Activated B cell treated with CpG ODN at 0.5 μM for 24 hours (primary cell): ENCODE results near the gene RNASE7. TPM values are rescaled to one million over a fixed set of nuclear protein-coding genes. Genes with fewer than 3 reads are reported as not detected.

Experiments
- ATAC-seq: fragments of 200-7000 bp; cut with Tn5 transposase; one replicate; pipeline ENCODE4 v1.10.0; 2021; ENCODE audit warnings: low read depth, mild to moderate bottlenecking, moderate library complexity
- CTCF ChIA-PET: fragments of 350-600 bp; sonication (Branson Sonifier 250); formaldehyde crosslinking; loops from one replicate; lab custom pipeline; 2021; ENCODE audit warnings: antibody characterized with exemption; lab: Charles Lee
- POLR2A ChIA-PET: fragments of 350-600 bp; sonication (Branson Sonifier 250); formaldehyde crosslinking; loops from one replicate; lab custom pipeline; 2021; ENCODE audit warnings: antibody characterized with exemption; lab: Charles Lee
- DNase-seq: peaks from one replicate; pipeline ENCODE4 v3.0.0; 2022
- H3K27ac Mint-ChIP-seq: one replicate; pipeline ENCODE4 v1.8.0; 2020; ENCODE audit warnings: mixed read lengths
- H3K27me3 Mint-ChIP-seq: one replicate; pipeline ENCODE4 v1.8.0; 2021; ENCODE audit warnings: mixed read lengths
- H3K36me3 Mint-ChIP-seq: one replicate; pipeline ENCODE4 v1.8.0; 2021; ENCODE audit warnings: low read depth, mixed read lengths
- H3K4me1 Mint-ChIP-seq: one replicate; pipeline ENCODE4 v1.8.0; 2021; ENCODE audit warnings: mixed read lengths
- H3K4me3 Mint-ChIP-seq: one replicate; pipeline ENCODE4 v1.8.0; 2020; ENCODE audit warnings: mild to moderate bottlenecking, mixed read lengths
- H3K9me3 Mint-ChIP-seq: one replicate; pipeline ENCODE4 v1.8.0; 2020; ENCODE audit warnings: mixed read lengths
- intact Hi-C: fragments of 100-400 bp; cut with micrococcal nuclease; formaldehyde crosslinking; loops from one replicate; pipeline ENCODE4 v1.15.1; 2024
- total RNA-seq: library from RNA; stranded (reverse); gene quantifications from 2 replicates; pipeline ENCODE4 v1.2.3, GENCODE V29; 2022
- TF ChIP-seq, protein P1 (sequence below): fragments of 200-600 bp; IDR thresholded peaks from one replicate; pipeline ENCODE4 v1.8.0; 2022; ENCODE audit warnings: antibody characterized with exemption, mild to moderate bottlenecking

Gene RNASE7
- total RNA-seq, 1 donor from 2014 or later, result not detected

DNA sequence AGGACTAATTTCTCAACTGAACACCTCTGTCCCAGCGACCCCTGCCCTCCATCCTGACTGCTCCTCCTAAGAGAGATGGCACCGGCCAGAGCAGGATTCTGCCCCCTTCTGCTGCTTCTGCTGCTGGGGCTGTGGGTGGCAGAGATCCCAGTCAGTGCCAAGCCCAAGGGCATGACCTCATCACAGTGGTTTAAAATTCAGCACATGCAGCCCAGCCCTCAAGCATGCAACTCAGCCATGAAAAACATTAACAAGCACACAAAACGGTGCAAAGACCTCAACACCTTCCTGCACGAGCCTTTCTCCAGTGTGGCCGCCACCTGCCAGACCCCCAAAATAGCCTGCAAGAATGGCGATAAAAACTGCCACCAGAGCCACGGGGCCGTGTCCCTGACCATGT lies 756 bp downstream of the RNASE7 start:
- no peak overlapping the region for H3K27ac Mint-ChIP-seq
- CTCF ChIA-PET, result interaction anchor here (2.4 kb wide), 1 partner anchor 28 kb away, joined by 15 read pairs; no protein-coding TSS in a partner anchor
- TF ChIP-seq, protein P1, sequence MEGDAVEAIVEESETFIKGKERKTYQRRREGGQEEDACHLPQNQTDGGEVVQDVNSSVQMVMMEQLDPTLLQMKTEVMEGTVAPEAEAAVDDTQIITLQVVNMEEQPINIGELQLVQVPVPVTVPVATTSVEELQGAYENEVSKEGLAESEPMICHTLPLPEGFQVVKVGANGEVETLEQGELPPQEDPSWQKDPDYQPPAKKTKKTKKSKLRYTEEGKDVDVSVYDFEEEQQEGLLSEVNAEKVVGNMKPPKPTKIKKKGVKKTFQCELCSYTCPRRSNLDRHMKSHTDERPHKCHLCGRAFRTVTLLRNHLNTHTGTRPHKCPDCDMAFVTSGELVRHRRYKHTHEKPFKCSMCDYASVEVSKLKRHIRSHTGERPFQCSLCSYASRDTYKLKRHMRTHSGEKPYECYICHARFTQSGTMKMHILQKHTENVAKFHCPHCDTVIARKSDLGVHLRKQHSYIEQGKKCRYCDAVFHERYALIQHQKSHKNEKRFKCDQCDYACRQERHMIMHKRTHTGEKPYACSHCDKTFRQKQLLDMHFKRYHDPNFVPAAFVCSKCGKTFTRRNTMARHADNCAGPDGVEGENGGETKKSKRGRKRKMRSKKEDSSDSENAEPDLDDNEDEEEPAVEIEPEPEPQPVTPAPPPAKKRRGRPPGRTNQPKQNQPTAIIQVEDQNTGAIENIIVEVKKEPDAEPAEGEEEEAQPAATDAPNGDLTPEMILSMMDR, result no peak
- H3K4me3 Mint-ChIP-seq, result no peak overlapping the region
- no peak for DNase-seq
- no peak for ATAC-seq
- no peaks in the 10 kb centered on the region for H3K9me3 Mint-ChIP-seq
- peaks cover 24% of the 10 kb centered on the region for H3K27me3 Mint-ChIP-seq
- H3K36me3 Mint-ChIP-seq, result no peaks in the 10 kb centered on the region
- no peaks in the 10 kb centered on the region for H3K4me1 Mint-ChIP-seq
- intact Hi-C loops, result no loop called here
- POLR2A ChIA-PET, result no interaction called here

GRCh38 chr14:21043387-21043973 lies 1.3 kb downstream of the RNASE7 start:
- Mint-ChIP-seq H3K27ac (no peak overlapping the region), H3K4me1 (no peaks in the 10 kb centered on the region), H3K9me3 (no peaks in the 10 kb centered on the region), H3K27me3 (peaks cover 26% of the 10 kb centered on the region), H3K36me3 (no peaks in the 10 kb centered on the region), H3K4me3 (no peak overlapping the region)
- ChIA-PET POLR2A (no interaction called here), CTCF (interaction anchor here (1.5 to 2.4 kb wide), 2 partner anchors 8 to 28 kb away, joined by 6 to 15 read pairs; no protein-coding TSS in a partner anchor)
- intact Hi-C loops, result no loop called here
- TF ChIP-seq, protein P1, result no peak
- no peak for DNase-seq
- ATAC-seq, result no peak

DNA sequence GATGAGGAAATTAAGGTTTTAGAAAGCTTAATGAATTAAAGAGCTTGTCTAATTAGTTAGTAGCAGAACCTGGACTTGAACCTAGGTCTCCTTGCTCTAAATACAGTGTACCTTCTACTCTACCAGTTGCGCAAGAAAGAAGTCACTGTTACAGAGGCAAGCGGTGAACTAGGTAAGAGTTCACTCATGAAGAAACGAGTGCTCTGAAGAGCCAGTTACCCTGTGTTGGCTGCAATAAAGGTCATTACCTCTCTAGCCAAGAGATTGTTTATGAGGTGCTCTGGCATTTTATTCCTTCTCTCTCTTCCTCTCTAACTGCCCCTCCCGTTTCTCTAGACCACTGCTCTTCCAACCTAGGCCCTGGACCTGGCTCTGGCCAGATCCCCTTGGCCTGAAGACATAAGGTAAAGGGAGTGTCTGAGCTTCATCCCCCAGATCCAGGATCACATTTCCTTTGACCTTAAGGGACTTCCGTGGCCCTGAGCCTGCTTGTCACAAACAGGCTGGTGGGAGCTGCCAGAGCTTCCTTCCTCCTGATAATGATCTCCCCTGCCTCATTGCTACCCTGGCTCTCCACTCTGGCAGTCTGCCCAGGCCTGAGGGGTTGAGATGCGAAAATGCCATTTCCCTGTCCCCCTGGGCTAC lies 1.9 kb downstream of the RNASE7 start:
- Mint-ChIP-seq H3K4me1 (no peaks in the 10 kb centered on the region), H3K36me3 (no peaks in the 10 kb centered on the region), H3K27me3 (peaks cover 29% of the 10 kb centered on the region), H3K27ac (no peak overlapping the region), H3K9me3 (no peaks in the 10 kb centered on the region), H3K4me3 (no peak overlapping the region)
- intact Hi-C loops, result no loop called here
- ChIA-PET POLR2A (no interaction called here), CTCF (interaction anchor here (1.5 to 2.4 kb wide), 2 partner anchors 8 to 29 kb away, joined by 6 to 15 read pairs; no protein-coding TSS in a partner anchor)
- no peak for DNase-seq
- no peak for ATAC-seq
- TF ChIP-seq, protein P1, result no peak

DNA sequence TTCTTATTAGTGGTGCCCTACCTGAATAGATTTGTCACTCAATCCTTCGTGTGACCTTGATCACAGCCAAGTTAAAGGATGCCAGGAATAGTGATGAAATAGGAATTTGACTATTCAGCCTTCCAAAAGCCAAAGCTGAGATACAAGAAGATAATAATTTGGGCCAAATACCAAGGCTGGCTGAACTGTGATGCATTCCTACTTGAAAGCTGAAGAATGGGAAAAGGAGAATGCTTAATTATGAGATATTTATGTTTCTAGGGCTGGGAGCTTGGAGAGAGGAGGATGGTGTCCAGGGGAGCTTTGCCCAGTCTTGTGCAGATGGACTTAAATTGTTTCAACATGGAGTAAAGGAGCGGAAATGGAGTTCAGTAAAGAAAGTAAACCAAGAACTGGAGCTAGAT lies 5.2 kb downstream of the RNASE7 start:
- DNase-seq (no peak), ATAC-seq (no peak)
- ChIA-PET CTCF (interaction anchor here (1.2 to 2.3 kb wide), 2 partner anchors 20 to 33 kb away, joined by 3 to 9 read pairs; no protein-coding TSS in a partner anchor), POLR2A (no interaction called here)
- intact Hi-C loops, result no loop called here
- Mint-ChIP-seq H3K36me3 (no peaks in the 10 kb centered on the region), H3K4me3 (no peak overlapping the region), H3K27ac (no peak overlapping the region), H3K27me3 (peaks cover 21% of the 10 kb centered on the region), H3K4me1 (no peaks in the 10 kb centered on the region), H3K9me3 (no peaks in the 10 kb centered on the region)
- TF ChIP-seq, protein P1, result no peak

- ATAC-seq (no peak), DNase-seq (no peak)
- H3K9me3 Mint-ChIP-seq, result no peaks in the 10 kb centered on the region
- POLR2A ChIA-PET, result no interaction called here
- H3K27ac Mint-ChIP-seq, result no peak overlapping the region
- TF ChIP-seq, protein P1, result no peak
- H3K4me1 Mint-ChIP-seq, result no peaks in the 10 kb centered on the region
- no peaks in the 10 kb centered on the region for H3K36me3 Mint-ChIP-seq
- no peak overlapping the region for H3K4me3 Mint-ChIP-seq
- peaks cover 18% of the 10 kb centered on the region for H3K27me3 Mint-ChIP-seq
- CTCF ChIA-PET, result no interaction called here
- intact Hi-C loops, result no loop called here
Observed at GRCh38 chr14:21048638-21049037, 6.5 kb downstream of the RNASE7 start.
